Measurements from ENCODE around the gene GDPD5. TPM values are rescaled to one million over a fixed set of nuclear protein-coding genes. Genes with fewer than 3 reads are reported as not detected.

GDPD5 gene
- total and polyA plus RNA-seq, 9 of the 15 experiments (the other 6 are each of a cell fraction or from before 2014, with no cell fraction given): 0.32 to 27.3 (median 8.0) TPM

- TF ChIP-seq CTCF (IDR thresholded peaks at IDR 0.05 in 2 of 3, conservative IDR thresholded peaks at IDR 0.05 in 1 of 3; ENCODE audit: insufficient read depth in 2 of 3, low read depth in 1 of 3, low read length in 3 of 3): 0 out of 6 replicates have a peak, but pooled peaks of 1 of the 3 experiments have one; percentile 7
- peak; percentile 68 to 72 for TF ChIP-seq NRF1 (conservative IDR thresholded peaks at IDR 0.05 in 1 of 2, IDR thresholded peaks at IDR 0.05 in 1 of 2)
- TF ChIP-seq CHD1 (IDR thresholded peaks at IDR 0.05; ENCODE audit: low read length): peak; percentile 91
- no peak for TF ChIP-seq ZNF449 (CRISPR knock-in tag; IDR thresholded peaks at IDR 0.05)
- peak; percentile 77; the same call in 1 of the 2 replicates for TF ChIP-seq TFAP4 (CRISPR knock-in tag; IDR thresholded peaks at IDR 0.05; ENCODE audit: borderline replicate concordance)
- peak; percentile 18; the same call in 1 of the 2 replicates for TF ChIP-seq SP1 (CRISPR knock-in tag; IDR thresholded peaks at IDR 0.05)
- TF ChIP-seq ZNF316 (IDR thresholded peaks at IDR 0.05): no peak
- TF ChIP-seq TAF9B (IDR thresholded peaks at IDR 0.05; ENCODE audit: partially characterized antibody): peak; percentile 74
- TF ChIP-seq ARID4B (CRISPR knock-in tag; IDR thresholded peaks at IDR 0.05): peak; percentile 47; the same call in 1 of the 2 replicates
- TF ChIP-seq E2F3 (CRISPR knock-in tag; IDR thresholded peaks at IDR 0.05): 0 out of 2 replicates have a peak, but pooled peaks have one; percentile 36
- TF ChIP-seq ZBTB17 (CRISPR knock-in tag; IDR thresholded peaks at IDR 0.05): 0 out of 2 replicates have a peak, but pooled peaks have one; percentile 46
- 0 out of 2 replicates have a peak, but pooled peaks have one; percentile 26 for TF ChIP-seq ERF (CRISPR knock-in tag; IDR thresholded peaks at IDR 0.05)
- 0 out of 2 replicates have a peak, but pooled peaks have one; percentile 5 for TF ChIP-seq ARID1B (IDR thresholded peaks at IDR 0.05)
- TF ChIP-seq MAZ (CRISPR knock-in tag; conservative IDR thresholded peaks at IDR 0.05 in 1 of 2, IDR thresholded peaks at IDR 0.05 in 1 of 2): peak; percentile 67 to 95; a peak in 3 of 4 replicates
- TF ChIP-seq TBP (optimal IDR thresholded peaks at IDR 0.05; ENCODE audit: low read depth, low read length): peak; percentile 78
- 0 out of 2 replicates have a peak, but pooled peaks have one; percentile 43 for TF ChIP-seq ZSCAN32 (CRISPR knock-in tag; IDR thresholded peaks at IDR 0.05)
- 0 out of 2 replicates have a peak, but pooled peaks have one; percentile 22 for TF ChIP-seq EGR1 (conservative IDR thresholded peaks at IDR 0.05)
- TF ChIP-seq CCNT2 (IDR thresholded peaks at IDR 0.05; ENCODE audit: borderline replicate concordance, extremely low read depth, insufficient read length, low read depth, low read length): peak; percentile 64
Observed at GRCh38 chr11:75562048-75562835, 36.5 kb upstream of the GDPD5 start, which contains the start of gene SERPINH1 (continued).
